Left colon (tissue), 2 donors: ENCODE data around the gene NR6A1. TPM values are rescaled to one million over a fixed set of nuclear protein-coding genes. Genes with fewer than 3 reads are reported as not detected.
A peak's percentile ranks its signal among the peaks of the same experiment; 100 is the strongest.

Source experiments
- ATAC-seq: fragments of 200-7000 bp; cut with Tn5 transposase; one replicate; pipeline ENCODE4 v1.9.1; 2020; ENCODE audit warnings: mild to moderate bottlenecking, moderate library complexity
- DNase-seq, 2 donors: peaks; one replicate each; pipeline ENCODE4 v3.0.0-alpha.2; 2020
- intact Hi-C, 2 donors: fragments of 100-400 bp; cut with DNase I in 1 of 2; cut with micrococcal nuclease in 1 of 2; formaldehyde crosslinking; loops; one replicate each; pipeline versions ENCODE4 v1.11.2 to v1.14.0; 2022; cut with DNase I, micrococcal nuclease
- total RNA-seq, 2 donors: library from RNA; stranded (reverse); fragmentation: NEBNext Ultra II Directional; extraction: Animal tissue kit (Norgen Biotek cat#: 25700); gene quantifications; one replicate each; pipeline ENCODE4 v1.2.1, GENCODE V29; 2021
- donor health status: DM: no; HTN: no; CAD: no.
- donor health status: DM: yes; HTN: yes; CAD: no.

The NR6A1 gene
- total RNA-seq, 2 donors from 2014 or later = 4.6 to 7.1 TPM

DNA sequence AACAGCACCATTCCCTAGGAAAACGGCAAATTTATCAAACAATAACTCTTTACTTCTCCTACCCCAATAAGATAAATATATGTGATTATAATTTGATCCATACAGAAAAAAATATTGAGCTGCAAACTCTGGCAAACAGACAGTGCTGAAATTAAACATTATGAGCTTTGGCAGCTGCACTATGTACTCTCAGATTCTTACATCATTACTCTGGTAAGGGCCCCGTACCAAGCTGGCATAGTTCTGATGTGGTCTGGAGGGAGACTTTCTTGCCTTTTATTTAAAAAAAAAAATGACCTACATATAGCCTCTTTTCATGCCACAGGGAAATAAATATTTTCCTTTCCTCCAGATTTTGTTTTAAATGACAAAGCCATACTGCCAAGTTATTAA is 95.0 kb downstream of the NR6A1 start:
- ATAC-seq (peak; percentile 49), DNase-seq (no peak)
- intact Hi-C loops = no loop called here

DNA sequence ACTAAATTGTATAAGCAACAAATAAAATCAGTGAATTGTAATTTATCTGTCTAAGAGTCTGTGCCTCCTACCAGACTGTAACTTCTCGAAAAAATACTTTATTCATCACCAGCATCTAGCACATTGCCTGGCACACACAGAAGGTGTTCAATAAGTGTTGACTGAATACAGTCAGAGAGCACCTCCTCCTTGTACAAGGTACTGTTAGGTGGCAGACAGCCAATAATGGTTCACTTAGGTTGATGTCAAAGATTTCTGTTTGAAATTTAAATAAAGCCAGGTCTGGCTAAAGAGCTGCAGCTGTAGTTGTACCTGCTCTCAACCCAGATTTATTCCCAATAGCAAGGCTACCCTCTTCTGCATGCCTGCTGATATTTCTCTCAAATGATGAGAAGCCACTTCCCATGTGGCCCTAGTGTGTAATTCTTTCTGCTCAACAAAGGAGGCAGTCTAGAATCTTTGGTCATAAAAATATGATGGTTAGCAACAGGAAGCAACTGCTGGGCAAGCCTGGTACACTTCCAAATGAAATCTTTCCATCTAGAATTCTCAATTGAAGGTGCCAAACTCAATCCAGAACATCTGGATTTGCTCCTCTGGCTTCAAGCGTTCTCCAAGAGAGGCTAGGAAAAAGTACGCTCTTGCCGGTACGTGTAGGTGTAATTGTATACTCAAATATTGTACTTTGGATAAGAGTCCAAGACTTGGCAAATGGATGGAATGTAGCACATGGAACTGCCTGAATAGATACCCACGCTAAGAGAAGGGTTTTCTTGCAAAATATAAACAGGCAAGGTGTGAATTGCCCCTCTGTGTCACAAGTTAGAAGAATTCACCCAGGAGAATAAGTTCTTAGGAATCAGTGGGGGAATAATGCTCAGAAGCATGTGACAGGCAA is 95.6 kb downstream of the NR6A1 start:
- DNase-seq = no peak
- intact Hi-C loops = no loop called here
- peak; percentile 62 for ATAC-seq

DNA sequence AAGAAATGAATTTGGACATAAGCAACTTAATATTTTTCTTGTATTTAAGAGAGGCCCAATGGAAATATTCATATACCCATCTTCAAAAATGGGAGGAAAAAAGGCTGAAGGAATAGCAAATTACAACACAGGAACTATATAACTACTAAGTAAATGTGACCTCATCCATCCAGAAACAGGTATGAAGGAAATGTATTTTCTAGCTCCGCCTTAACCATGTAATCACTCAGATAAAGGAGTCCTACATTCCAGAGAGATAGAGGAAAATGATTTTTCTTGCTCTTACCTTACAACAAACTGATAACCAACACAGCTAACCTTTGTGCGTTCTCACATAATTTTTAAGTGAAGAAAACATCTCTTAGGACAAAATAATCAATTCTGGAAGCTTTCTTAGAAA is 96.5 kb downstream of the NR6A1 start:
- ATAC-seq = no peak
- no peak for DNase-seq
- intact Hi-C loops = no loop called here

DNA sequence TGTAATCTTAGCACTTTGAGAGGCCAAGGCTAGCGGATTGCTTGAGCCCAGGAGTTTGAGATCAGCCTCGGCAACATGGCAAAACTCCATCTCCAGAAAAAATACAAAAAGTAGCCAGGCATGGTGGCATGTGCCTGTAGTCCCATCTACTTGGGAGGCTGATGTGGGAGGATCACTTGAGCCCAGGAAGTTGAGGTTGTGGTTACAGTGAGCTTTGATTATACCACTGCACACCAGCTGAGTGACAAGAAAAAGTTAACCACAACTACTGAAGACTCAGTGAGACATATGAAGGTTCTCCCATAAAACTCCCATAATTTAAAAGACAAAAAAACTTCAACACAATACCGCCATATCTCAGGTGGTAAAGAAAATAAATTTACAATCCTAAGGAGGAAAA is 98.0 kb downstream of the NR6A1 start:
- intact Hi-C loops = no loop called here
- ATAC-seq (no peak), DNase-seq (no peak)

DNA sequence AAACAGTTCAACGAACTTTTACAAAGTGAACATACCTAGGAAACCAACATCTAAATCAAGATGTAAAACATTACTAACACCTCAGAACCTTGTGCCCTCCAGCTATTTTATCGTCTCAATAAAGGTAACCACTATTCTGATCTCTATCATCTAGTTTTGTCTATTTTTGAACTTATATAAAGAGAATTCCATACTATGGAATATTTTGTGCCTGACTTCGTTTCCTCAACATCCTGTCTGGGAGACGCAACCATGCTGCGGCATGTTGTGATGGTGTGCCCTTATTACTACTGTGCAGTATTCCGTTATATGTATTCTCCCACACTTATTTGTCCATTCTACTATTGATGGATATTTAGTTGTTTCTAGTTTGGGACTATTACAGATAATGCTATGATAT is 99.2 kb downstream of the NR6A1 start:
- intact Hi-C loops = no loop called here
- ATAC-seq = no peak
- no peak for DNase-seq

DNA sequence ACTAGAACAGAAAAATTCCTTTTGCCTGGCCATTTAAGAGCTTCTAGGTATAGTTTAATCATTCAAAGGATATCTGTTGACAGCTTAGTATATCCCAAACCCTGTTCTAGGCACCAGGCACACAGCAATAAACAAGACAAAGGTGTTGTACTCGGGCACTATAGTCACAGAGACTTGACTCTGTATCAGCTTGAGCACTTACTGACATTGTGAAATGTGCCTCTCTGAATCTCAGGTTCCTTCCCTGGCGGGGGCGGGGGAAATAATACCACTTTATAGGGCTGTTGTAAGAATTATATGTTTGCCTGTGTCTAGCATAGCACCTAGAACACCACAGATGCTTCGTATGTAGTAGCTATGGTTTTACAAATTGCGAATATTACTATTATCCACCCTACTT is 104.5 kb downstream of the NR6A1 start:
- ATAC-seq (no peak), DNase-seq (no peak)
- intact Hi-C loops = no loop called here

DNA sequence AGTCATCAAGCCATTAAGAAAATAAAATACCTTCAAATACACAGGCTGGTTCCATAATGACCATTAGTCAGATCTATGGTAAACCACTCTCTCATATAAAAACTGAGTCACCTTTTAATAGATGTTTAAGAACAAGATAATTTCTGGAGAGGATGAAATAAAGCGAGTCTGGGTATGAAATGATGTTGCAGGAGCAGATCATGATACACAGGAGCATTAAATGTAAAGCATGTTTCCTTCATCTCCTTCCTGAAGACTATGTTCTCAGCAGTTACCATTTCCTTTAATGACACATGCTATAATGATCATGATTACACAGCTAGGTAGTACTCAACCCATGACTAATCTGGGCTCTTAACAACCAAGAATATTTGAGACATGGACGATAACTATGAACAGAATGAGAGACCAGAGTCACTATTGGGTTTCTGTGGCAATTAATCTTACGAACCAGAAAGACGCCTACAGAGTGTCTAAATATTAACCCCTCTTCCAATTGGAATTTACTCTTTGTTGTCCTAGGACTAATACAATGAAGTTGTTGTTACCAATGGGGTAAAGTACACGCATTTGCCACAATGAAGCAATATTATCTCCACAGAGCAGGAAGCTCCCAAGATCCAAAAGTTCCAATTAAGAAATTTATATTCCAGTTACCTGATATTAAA is 105.6 kb downstream of the NR6A1 start:
- intact Hi-C loops = no loop called here
- ATAC-seq (peak; percentile 80), DNase-seq (no peak)

DNA sequence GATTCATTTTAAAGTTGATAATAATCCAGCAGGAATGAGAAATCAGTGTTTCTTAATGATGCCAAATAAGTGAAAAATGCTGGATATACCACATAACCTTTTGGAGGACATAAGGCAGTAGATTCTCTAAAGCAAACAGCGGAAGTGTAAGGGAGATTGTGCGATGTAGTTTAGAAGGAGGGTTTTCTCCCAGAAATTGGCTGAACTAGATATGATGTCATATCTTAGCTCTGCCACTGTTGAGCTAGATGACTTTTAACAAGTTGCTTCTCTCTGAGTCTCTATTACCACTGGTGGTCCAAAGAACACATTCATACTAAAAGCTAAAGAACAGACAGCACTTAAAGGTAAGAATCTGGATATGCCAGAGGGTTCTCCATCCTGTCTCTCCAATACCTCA is 107.0 kb downstream of the NR6A1 start:
- intact Hi-C loops = no loop called here
- ATAC-seq (no peak), DNase-seq (no peak)

DNA sequence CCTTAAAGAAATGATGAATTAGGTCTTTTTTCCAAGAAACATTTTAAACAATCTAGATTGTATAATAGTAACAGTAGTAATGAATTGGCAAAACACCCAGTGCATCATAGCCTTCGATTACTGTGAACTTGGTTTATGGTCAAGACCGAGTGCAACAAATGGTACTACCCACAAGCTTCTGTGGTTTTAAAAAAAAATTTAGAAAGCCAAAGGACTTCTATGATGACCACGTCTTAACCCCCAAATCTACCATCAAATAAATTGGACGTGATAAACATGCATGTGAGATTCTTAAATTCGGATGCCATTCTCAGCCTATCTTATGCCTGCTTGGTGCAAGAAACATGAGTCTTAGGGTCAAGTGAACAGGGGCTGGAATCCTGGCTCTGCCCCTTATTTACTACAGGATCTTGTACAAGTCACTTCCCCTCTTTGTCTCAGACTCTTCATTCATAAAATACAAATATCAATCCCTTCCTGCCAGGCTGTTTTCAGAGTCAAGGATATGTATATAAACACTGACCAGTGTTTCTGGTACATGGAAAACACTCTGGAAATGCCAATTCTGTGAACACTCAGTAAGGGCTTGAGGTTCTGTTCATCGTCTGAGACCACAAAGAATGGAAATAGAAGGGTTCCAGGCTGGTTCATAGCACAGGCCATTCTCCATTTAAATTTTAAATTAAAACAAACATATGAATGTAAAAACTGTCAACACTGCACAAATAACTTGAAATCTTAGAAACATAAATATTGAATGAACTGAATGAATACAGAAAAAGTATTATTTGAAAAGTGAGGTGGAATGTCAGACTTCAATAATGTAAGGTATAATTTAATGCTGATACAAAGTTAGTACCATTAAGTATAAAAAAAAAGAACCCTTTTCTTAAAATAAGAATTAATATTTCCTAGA is 107.8 kb downstream of the NR6A1 start:
- intact Hi-C loops = no loop called here

DNA sequence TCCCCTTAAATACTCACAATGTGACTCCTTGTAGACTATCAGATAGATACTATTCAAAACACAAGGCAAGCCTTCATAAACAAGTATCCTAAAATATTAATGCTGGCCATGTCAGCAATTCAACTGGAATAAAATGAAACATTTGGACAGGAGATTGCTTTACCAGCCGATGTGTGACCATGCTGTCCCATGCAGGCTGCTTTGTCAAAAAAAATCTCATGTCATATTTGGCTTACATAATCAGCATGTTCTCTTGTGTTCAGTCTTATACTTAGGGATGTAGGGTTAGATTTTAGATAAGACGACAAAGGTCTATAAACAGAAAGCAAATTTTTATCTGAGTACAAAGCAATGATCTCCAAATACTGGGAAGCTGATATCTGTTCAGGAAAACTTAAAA is 108.5 kb downstream of the NR6A1 start:
- intact Hi-C loops = no loop called here
- no peak for ATAC-seq
- DNase-seq = no peak

More for the DNA sequence above, 107.8 kb downstream of the NR6A1 start:
- ATAC-seq (no peak), DNase-seq (no peak)

DNA sequence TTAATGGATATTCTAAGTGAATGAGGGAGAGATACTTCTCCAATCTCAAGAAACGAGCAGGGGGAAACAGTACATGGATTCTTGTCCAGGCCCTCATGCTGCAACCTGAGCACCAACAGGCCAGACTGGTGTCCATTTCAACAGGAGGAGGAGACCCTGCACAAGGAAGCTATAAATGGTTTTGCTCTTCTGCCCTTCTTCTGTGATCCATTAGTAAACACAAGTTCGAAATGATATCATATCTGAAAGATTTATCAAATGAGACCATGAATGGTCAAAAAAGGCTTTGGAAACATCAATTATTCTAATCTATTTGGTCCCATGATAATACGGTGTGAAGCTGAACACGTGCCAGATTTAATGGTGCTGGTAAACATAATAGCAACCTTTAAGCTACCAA is 109.8 kb downstream of the NR6A1 start:
- DNase-seq (no peak), ATAC-seq (no peak)
- intact Hi-C loops = no loop called here

DNA sequence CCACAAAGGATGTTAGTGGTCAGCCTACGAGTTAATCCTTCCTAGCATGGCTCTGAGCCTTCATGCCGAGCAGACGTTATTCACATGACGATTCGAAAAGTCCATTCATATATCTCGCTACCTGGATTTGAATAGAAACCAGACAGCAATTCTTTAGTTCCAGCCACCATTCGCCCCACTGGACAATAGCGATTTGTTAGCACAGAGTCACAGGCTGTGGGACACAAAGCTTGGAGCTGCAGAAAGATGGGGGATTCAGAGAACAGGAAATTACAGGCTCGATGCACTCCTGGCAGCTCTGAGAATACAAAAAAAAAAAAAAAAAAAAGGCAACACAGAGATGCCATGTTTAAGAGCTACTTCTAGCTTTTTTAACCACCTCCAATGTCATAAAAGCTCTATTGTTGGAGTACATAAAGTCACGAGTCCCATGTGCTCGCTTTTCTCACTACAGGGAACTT is 110.7 kb downstream of the NR6A1 start:
- intact Hi-C loops = no loop called here
- peak; percentile 53 for ATAC-seq
- DNase-seq = peak in 1 of 2 donors; percentile 30

- intact Hi-C loops = no loop called here
- ATAC-seq = peak; percentile 61
- peak; percentile 73 to 77 for DNase-seq
Measured at GRCh38 chr9:124659099-124659659, 111.9 kb downstream of the NR6A1 start.

DNA sequence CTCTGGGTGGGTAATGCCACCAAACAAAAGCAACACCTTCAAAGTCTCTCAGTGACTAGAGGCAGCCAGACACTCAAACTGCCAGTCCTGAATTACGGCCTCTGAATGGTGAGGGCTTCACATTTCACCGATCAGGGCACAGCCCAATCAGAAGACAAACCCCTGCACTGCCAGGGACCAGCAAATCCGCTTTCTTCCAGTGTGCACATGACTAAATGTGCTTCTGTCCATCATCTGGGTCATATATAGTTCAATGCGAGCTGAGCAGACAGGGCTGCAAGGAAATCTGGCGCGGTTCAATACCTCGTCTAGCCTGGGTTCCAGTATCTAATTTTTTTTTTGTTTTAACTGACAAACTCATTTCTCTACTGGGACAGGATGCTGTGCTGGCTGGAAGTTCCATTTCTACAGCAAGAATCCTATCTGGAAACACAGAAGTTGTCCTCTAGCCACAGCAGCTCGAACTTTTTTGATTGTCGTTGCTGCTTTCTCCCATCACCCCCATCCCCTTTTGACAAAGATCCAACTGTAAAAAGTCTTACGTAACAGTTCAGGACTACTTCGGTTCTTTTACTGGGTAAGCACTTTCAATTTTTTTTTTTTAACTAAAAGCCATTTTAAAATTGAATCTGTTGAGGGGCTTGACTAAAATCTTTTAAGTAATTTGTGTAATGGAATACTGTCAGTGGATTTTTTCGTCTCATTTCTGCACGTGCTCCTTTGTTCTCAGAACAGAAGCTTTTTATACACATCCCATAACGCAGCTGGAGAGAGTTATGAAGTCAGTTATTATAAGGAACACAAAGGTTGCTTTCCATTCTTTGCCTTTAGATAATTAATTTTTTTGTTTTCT is 112.7 kb downstream of the NR6A1 start:
- ATAC-seq = peak; percentile 85
- intact Hi-C loops = no loop called here
- DNase-seq = peak; percentile 59 to 82

- ATAC-seq (no peak), DNase-seq (no peak)
- intact Hi-C loops = no loop called here
Measured at GRCh38 chr9:124657516-124657915, 113.6 kb downstream of the NR6A1 start.

DNA sequence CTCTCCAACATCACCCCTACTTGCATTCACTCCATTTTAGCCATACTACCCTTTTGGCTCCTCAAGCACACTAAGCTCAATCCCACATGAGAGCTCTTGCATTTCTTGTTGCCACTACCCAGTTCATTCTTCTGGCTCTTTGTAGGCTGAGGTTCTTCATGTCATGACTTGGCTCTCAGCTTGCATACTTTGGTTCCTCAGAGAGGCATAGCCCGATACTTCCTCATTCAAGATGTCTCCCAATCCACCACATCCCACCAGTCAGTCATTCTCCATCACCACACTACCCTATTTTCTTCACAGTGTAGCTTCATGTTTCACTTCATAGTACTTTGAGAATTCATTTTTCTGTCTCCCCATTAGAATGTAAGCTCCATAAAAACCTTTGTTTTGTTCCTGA is 116.7 kb downstream of the NR6A1 start:
- DNase-seq (no peak), ATAC-seq (no peak)
- intact Hi-C loops = no loop called here

DNA sequence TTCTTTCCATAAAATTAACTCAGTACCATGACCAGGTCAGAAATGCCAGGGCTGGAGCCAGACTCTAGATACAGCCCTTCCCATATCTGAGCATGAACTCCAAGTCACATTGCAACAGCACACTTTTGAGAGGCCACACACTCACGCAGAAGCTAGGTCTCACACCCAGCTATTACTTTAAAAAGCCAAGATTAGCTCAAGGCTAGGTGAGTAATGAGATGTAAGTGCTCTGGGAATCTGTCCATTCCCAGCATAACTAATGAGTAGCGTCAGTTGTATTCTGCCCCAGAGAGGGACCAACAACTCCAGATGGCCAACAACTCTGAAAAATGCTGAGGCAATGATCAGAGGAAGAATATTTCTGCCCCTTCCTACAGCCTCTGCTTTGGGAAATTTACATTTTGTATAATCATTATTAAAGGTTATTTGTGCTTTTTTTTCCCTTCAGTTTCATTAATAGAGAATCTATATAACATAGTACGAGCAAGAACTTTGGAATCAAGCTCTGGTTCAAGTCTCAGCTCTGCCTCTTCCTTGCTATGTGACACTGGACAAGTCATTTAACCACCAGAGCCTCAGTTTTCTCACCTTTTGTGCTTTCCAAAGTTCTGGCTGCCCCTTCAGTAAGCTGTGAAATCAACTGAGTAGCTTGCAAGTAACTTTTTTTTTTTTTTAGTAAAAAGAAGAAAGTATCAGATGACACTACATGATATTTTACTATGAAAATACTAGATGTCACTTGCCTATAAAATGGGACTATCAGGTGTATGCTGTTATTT is 118.3 kb downstream of the NR6A1 start:
- DNase-seq (no peak), ATAC-seq (no peak)
- intact Hi-C loops = no loop called here
